HEK293T (cell line): ENCODE results near the gene AP4S1.

ENCODE experiments used
- CTCF ChIA-PET: fragments of 350-600 bp; formaldehyde crosslinking; extraction: SDS; loops from one replicate; lab custom pipeline; 2021; ENCODE audit warnings: antibody characterized with exemption, inconsistent platforms; lab: Yijun Ruan, JAX
- POLR2A ChIA-PET: fragments of 350-600 bp; formaldehyde crosslinking; extraction: SDS; loops from one replicate; lab custom pipeline; 2020; ENCODE audit warnings: antibody characterized with exemption, inconsistent platforms; lab: Yijun Ruan, JAX
- DNase-seq: peaks from one replicate; pipeline ENCODE4 v3.0.0; 2012; ENCODE audit warnings: mixed read lengths; ENCODE audit errors: extremely low spot score
- ARNT ChIP-seq: fragments of 450-650 bp; IDR thresholded peaks from 2 replicates; pipeline ENCODE4 v1.6.1; 2017; ENCODE audit warnings: mild to moderate bottlenecking
- BHLHE40 ChIP-seq: fragments of 450-650 bp; IDR thresholded peaks from 2 replicates; pipeline ENCODE4 v1.6.1; 2016; ENCODE audit warnings: mild to moderate bottlenecking, moderate library complexity, borderline replicate concordance
- CTBP1 ChIP-seq: fragments of 450-650 bp; IDR thresholded peaks from 2 replicates; pipeline ENCODE4 v1.6.1; 2016; ENCODE audit warnings: borderline replicate concordance
- ELF4 ChIP-seq: fragments of 450-650 bp; IDR thresholded peaks from 2 replicates; pipeline ENCODE4 v1.6.1; 2017; ENCODE audit warnings: antibody characterized with exemption
- FOXA1 ChIP-seq: fragments of 450-650 bp; IDR thresholded peaks from 2 replicates; pipeline ENCODE4 v1.6.1; 2016; ENCODE audit warnings: mild to moderate bottlenecking
- FOXK2 ChIP-seq: fragments of 450-650 bp; IDR thresholded peaks from 2 replicates; pipeline ENCODE4 v1.6.1; 2016; ENCODE audit warnings: mild to moderate bottlenecking
- FOXM1 ChIP-seq: fragments of 450-650 bp; IDR thresholded peaks from 2 replicates; pipeline ENCODE4 v1.6.1; 2017; ENCODE audit warnings: mild to moderate bottlenecking, borderline replicate concordance
- HDGF ChIP-seq: fragments of 450-650 bp; IDR thresholded peaks from 2 replicates; pipeline ENCODE4 v1.6.1; 2017; ENCODE audit warnings: antibody characterized with exemption, borderline replicate concordance
- L3MBTL2 ChIP-seq: fragments of 450-650 bp; conservative IDR thresholded peaks from 2 replicates; pipeline ENCODE4 v1.6.1; 2016; ENCODE audit warnings: mild to moderate bottlenecking
- LEF1 ChIP-seq: fragments of 450-650 bp; IDR thresholded peaks from 2 replicates; pipeline ENCODE4 v1.6.1; 2017; ENCODE audit warnings: mild to moderate bottlenecking, borderline replicate concordance
- NFRKB ChIP-seq: fragments of 450-650 bp; IDR thresholded peaks from 2 replicates; pipeline ENCODE4 v1.6.1; 2016; ENCODE audit warnings: mild to moderate bottlenecking, moderate library complexity
- PKNOX1 ChIP-seq: fragments of 450-650 bp; IDR thresholded peaks from 2 replicates; pipeline ENCODE4 v1.6.1; 2016
- SP1 ChIP-seq: fragments of 450-650 bp; IDR thresholded peaks from 2 replicates; pipeline ENCODE4 v1.6.1; 2017
- SUZ12 ChIP-seq: fragments of 450-650 bp; IDR thresholded peaks from 2 replicates; pipeline ENCODE4 v1.6.1; 2016; ENCODE audit warnings: mild to moderate bottlenecking
- TARDBP ChIP-seq: fragments of 450-650 bp; IDR thresholded peaks from 2 replicates; pipeline ENCODE4 v1.6.1; 2016
- ZNF384 ChIP-seq: fragments of 450-650 bp; IDR thresholded peaks from 2 replicates; pipeline ENCODE4 v1.6.1; 2016

AP4S1 gene

GRCh38 chr14:31070431-31070830, 45.0 kb downstream of the AP4S1 start:
- CTCF ChIA-PET: no interaction called here
- POLR2A ChIA-PET: no interaction called here
- DNase-seq: no peak
- TF ChIP-seq LEF1 (no peak), ARNT (no peak), FOXK2 (no peak), HDGF (no peak), SP1 (no peak), PKNOX1 (no peak), NFRKB (no peak), ZNF384 (no peak), FOXA1 (no peak), BHLHE40 (no peak), TARDBP (no peak), FOXM1 (no peak), CTBP1 (no peak), SUZ12 (no peak), ELF4 (no peak)

GRCh38 chr14:31071151-31071550, 45.7 kb downstream of the AP4S1 start:
- ChIA-PET CTCF (no interaction called here), POLR2A (no interaction called here)
- TF ChIP-seq FOXM1 (no peak), NFRKB (no peak), BHLHE40 (no peak), PKNOX1 (no peak), ARNT (no peak), ZNF384 (no peak), L3MBTL2 (no peak), TARDBP (no peak), ELF4 (no peak), SP1 (no peak), SUZ12 (no peak), FOXA1 (no peak), LEF1 (no peak), FOXK2 (no peak), HDGF (no peak), CTBP1 (no peak)
- no peak for DNase-seq

- no peak for TF ChIP-seq L3MBTL2
- CTCF ChIA-PET: no interaction called here
- POLR2A ChIA-PET: no interaction called here
- DNase-seq: no peak
Observed at GRCh38 chr14:31075144-31075543, 49.7 kb downstream of the AP4S1 start.

- ChIA-PET CTCF (no interaction called here), POLR2A (no interaction called here)
- DNase-seq: no peak
- TF ChIP-seq L3MBTL2: no peak
- no peak for TF ChIP-seq FOXM1
- TF ChIP-seq BHLHE40: no peak
- no peak for TF ChIP-seq ARNT
- no peak for TF ChIP-seq HDGF
- no peak for TF ChIP-seq FOXA1
- TF ChIP-seq TARDBP: no peak
- no peak for TF ChIP-seq CTBP1
- no peak for TF ChIP-seq SUZ12
- TF ChIP-seq ELF4: no peak
- no peak for TF ChIP-seq ZNF384
- TF ChIP-seq PKNOX1: no peak
- no peak for TF ChIP-seq NFRKB
- no peak for TF ChIP-seq SP1
- no peak for TF ChIP-seq LEF1
- no peak for TF ChIP-seq FOXK2
Observed at GRCh38 chr14:31078766-31079165, 53.3 kb downstream of the AP4S1 start.

- TF ChIP-seq SP1: no peak
- no peak for TF ChIP-seq LEF1
- no peak for TF ChIP-seq ZNF384
- no peak for TF ChIP-seq FOXM1
- no peak for TF ChIP-seq TARDBP
- no peak for TF ChIP-seq SUZ12
- TF ChIP-seq FOXA1: no peak
- no peak for TF ChIP-seq NFRKB
- TF ChIP-seq PKNOX1: no peak
- TF ChIP-seq FOXK2: no peak
- no peak for TF ChIP-seq ELF4
- TF ChIP-seq L3MBTL2: no peak
- TF ChIP-seq HDGF: no peak
- no peak for TF ChIP-seq ARNT
- no peak for TF ChIP-seq CTBP1
- no peak for TF ChIP-seq BHLHE40
- ChIA-PET POLR2A (no interaction called here), CTCF (no interaction called here)
- DNase-seq: no peak
Observed at GRCh38 chr14:31080056-31080455, 54.6 kb downstream of the AP4S1 start.

GRCh38 chr14:31080484-31080883, 55.0 kb downstream of the AP4S1 start:
- TF ChIP-seq SUZ12 (no peak), FOXK2 (no peak), LEF1 (no peak), ZNF384 (no peak), HDGF (no peak), TARDBP (no peak), SP1 (no peak), FOXM1 (no peak), L3MBTL2 (no peak), ELF4 (no peak), BHLHE40 (no peak), CTBP1 (no peak), ARNT (no peak)
- POLR2A ChIA-PET: no interaction called here
- CTCF ChIA-PET: no interaction called here
- no peak for DNase-seq
